Fibroblast of villous mesenchyme (primary cell): ENCODE data around the gene GHITM. TPM values are rescaled to one million over a fixed set of nuclear protein-coding genes. Genes with fewer than 3 reads are reported as not detected.

Experiments
- DNase-seq: peaks from one replicate; pipeline ENCODE4 v3.0.0-alpha.2; 2010; ENCODE audit warnings: low read depth
- H3K4me3 ChIP-seq: 2 replicates; pipeline ENCODE4 v1.5.1; 2011; ENCODE audit warnings: low read depth, mild to moderate bottlenecking, low read length
- total RNA-seq: library from RNA; depleted of rRNA; stranded (reverse); fragments of >200 nt; gene quantifications from 2 replicates; pipeline ENCODE4 v1.2.3, GENCODE V29; 2012
- TF ChIP-seq, protein P1 (sequence below): IDR thresholded peaks from 2 replicates; pipeline ENCODE4 v1.5.1; 2012; ENCODE audit warnings: low read depth, mild to moderate bottlenecking, low read length; ENCODE audit not compliant: insufficient read depth

GHITM gene
- total RNA-seq, 1 donor, result 185 TPM

DNA sequence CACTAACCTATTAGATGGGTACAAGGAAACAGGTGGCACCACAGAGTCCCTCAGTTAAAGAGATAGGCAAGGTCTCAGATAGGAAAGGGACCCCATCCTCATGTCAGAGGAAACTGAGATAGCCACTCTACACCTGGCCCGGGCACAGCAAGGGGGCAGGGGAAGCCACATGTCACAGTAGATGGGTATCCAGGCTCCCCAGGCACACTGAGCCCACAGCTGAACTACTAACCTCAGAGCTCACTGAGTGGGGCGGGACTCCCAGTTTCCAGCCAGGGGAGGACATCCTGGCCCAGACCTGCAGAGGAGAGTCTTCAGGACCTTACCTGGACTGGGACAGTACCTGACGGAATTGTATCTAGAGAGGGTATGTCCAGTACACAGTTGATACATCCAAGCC lies 51.3 kb downstream of the GHITM start:
- no peak overlapping the region for H3K4me3 ChIP-seq
- DNase-seq, result no peak
- TF ChIP-seq, protein P1, sequence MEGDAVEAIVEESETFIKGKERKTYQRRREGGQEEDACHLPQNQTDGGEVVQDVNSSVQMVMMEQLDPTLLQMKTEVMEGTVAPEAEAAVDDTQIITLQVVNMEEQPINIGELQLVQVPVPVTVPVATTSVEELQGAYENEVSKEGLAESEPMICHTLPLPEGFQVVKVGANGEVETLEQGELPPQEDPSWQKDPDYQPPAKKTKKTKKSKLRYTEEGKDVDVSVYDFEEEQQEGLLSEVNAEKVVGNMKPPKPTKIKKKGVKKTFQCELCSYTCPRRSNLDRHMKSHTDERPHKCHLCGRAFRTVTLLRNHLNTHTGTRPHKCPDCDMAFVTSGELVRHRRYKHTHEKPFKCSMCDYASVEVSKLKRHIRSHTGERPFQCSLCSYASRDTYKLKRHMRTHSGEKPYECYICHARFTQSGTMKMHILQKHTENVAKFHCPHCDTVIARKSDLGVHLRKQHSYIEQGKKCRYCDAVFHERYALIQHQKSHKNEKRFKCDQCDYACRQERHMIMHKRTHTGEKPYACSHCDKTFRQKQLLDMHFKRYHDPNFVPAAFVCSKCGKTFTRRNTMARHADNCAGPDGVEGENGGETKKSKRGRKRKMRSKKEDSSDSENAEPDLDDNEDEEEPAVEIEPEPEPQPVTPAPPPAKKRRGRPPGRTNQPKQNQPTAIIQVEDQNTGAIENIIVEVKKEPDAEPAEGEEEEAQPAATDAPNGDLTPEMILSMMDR, result no peak

DNA sequence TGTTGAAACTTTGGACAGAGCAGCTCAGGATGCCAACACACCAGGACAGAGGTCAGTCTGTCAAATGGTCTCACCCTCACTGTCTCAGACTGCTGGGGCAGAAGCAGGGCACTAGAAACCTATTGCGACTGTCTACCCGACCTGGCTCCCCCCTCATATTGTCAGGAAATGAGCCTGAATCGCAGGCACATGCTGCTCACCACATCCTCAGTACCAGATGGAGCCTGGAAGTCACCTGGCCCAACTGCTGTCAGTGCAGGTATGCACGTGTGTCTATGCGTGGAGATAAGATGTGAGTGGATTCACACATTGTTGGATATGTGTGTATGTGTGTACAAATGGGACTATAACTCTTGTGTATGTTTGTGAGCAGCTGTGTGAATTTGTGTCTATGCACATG lies 51.8 kb downstream of the GHITM start:
- H3K4me3 ChIP-seq, result no peak overlapping the region
- TF ChIP-seq, protein P1, result no peak
- DNase-seq, result no peak

DNA sequence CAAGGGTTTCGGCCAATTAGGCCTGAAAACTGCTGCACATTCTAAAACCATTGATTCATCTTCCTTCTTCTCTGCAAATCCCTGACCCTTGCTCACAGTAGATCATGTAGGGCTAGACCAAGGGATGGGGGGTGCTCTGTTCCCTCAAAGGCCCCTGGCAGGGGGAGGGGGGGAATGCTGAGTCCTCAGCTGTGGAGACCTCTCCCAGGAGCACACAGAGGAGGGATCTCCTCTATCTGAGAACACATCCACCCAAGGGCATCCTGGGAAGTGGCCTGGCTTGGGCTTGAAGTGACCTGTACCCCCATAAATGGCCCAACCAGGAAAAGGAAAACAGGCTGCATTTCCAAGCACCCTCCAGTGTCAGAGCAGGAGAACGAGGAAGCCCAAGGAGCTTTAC lies 54.0 kb downstream of the GHITM start:
- H3K4me3 ChIP-seq, result no peak overlapping the region
- no peak for DNase-seq
- TF ChIP-seq, protein P1, result no peak

DNA sequence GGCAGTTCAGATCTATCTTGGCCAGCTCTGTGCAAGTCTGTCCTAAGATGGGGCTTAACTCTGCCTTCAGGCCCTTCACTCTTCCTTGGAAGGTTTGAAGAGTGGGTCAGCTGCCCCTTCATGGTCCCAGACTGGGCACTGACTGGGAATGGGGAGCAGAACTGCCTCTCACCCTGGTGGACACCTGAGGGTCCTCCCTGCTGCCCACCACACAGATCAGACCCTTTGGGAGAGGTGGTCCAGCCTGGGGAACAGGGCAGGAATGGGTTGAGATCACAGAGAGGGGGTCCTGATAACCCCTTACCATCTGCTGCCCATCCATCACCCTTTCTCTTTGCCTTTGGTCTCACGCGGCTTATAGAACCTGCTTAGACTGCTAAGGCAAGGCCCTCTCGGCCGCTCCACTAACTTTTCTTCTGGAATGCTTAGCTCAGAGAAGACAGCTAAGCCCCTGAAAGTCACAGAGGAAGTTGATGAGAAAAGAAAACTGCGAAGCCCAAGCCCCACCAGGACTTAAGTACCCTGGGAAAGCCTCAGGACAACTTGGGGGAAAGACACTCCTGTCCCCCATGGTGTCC lies 54.6 kb downstream of the GHITM start:
- DNase-seq, result peak; percentile 3
- H3K4me3 ChIP-seq, result peak overlapping the region; percentile 21
- TF ChIP-seq, protein P1, result no peak

DNA sequence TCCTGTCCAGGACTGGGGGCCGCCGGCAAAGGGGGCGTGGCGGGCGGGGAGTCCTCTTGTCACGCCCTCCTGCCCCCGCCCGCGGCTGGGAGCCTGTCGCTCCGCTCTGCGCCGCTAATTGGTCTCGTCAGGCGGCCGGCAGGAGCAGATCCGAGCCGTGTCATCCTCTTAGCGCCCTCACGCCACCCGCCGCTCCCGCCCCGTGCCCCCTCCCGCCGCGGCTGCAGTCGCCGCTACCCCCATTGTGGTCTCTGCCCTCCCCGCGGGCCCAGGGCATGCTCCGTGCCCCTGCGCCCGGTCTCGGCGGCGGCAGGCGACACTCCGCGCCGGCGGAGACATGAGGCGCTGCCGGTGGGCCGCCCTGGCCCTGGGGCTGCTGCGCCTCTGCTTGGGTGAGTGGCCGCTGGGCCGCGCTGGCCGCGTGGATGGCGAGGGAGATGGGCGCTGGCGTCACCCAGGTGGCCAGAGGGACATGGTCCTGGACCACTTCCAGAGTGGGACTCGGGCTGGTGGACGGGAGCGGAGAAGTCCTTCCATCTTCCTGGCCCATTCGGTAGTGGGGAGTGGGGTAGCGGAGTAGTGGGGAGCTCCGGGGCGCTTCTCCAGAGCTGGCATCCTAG lies 55.2 kb downstream of the GHITM start, which contains the start of gene CDHR1:
CDHR1 (plus strand) TSS at position 114 of the 620 bp plus-strand sequence; CDS start at position 338, 224 bp downstream.
- peak within 1 kb of the TSS; percentile 21 for H3K4me3 ChIP-seq
- TF ChIP-seq, protein P1, result no peak
- DNase-seq, result no peak

DNA sequence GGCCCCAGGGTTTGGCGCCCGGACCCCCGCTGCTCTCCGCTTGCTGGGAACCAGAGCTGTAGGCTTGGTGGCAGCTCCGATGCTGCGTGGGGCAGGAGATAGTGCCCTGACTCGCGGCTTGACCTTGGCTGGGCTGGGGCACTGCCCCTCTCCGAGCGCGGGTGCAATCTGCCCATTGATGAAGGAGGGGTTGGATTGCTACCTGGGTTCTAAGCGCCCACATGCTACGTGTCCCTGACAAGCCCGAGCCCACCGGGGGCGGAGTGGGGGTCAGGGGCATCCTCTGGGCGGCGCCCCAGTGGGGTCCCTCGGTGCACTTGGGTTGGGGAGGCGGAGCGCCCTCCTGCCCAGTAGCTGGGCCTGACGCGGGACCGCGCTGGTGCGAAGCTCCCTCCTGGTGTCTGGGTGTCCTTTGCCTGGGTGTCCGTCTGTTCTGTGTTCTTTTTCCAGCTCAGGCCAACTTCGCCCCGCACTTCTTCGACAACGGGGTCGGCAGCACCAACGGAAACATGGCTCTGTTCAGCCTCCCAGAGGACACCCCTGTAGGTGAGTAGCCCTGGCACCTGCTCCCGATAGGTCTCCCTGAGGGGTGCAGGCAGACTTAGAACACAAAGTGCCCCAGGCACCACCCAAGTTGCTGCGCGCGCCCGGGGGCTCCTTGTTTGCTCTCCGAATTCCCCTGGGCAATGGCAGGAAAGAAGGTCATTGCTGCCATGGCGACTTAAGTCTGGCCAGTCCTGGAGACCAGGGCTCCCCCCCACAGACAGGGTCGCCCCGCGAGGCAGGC lies 55.9 kb downstream of the GHITM start:
- TF ChIP-seq, protein P1, result no peak
- H3K4me3 ChIP-seq, result no peak overlapping the region
- no peak for DNase-seq
